Measurements from ENCODE around the gene PCDHGA1. TPM values are rescaled to one million over a fixed set of nuclear protein-coding genes. Genes with fewer than 3 reads are reported as not detected.

The PCDHGA1 gene
- polyA plus RNA-seq, 1 experiment = 2.2 TPM

- POLR2A ChIA-PET = no interaction called here
- CTCF ChIA-PET = interaction anchor here (0.6 to 4.7 kb wide), 6 partner anchors 9 to 131 kb away, joined by 3 to 28 read pairs (median 5); partner anchors contain the start of genes PCDHGA10 and PCDHGB7
- H3K4me3 ChIP-seq (ENCODE audit: low read depth, low read length) = no peak overlapping the region
- no peaks in the 10 kb centered on the region for H3K27me3 ChIP-seq (ENCODE audit: control insufficient read depth, insufficient read depth, low read length)
- H3K9me3 ChIP-seq (ENCODE audit: control insufficient read depth, insufficient read depth, low read length) = no peaks in the 10 kb centered on the region
- TF ChIP-seq CTCF (IDR thresholded peaks at IDR 0.05; ENCODE audit: low read depth, low read length) = no peak
- no peak overlapping the region for H3K27ac ChIP-seq (ENCODE audit: low read depth, low read length)
- DNase-seq (ENCODE audit: low read depth, low spot score) = no peak
Measured at GRCh38 chr5:141533897-141534296, 203.6 kb downstream of the PCDHGA1 start.

GRCh38 chr5:141534492-141535213 lies 204.3 kb downstream of the PCDHGA1 start:
- no peak overlapping the region for H3K27ac ChIP-seq (ENCODE audit: low read depth, low read length)
- CTCF ChIA-PET = interaction anchor here (0.6 to 4.7 kb wide), 4 partner anchors 9 to 130 kb away, joined by 6 to 28 read pairs (median 8); no protein-coding TSS in a partner anchor
- POLR2A ChIA-PET = no interaction called here
- no peaks in the 10 kb centered on the region for H3K9me3 ChIP-seq (ENCODE audit: control insufficient read depth, insufficient read depth, low read length)
- H3K27me3 ChIP-seq (ENCODE audit: control insufficient read depth, insufficient read depth, low read length) = no peaks in the 10 kb centered on the region
- H3K4me3 ChIP-seq (ENCODE audit: low read depth, low read length) = no peak overlapping the region
- DNase-seq (ENCODE audit: low read depth, low spot score) = no peak
- no peak for TF ChIP-seq CTCF (IDR thresholded peaks at IDR 0.05; ENCODE audit: low read depth, low read length)

- no peak for DNase-seq (ENCODE audit: low read depth, low spot score)
- peaks cover 9% of the 10 kb centered on the region for H3K9me3 ChIP-seq (ENCODE audit: control insufficient read depth, insufficient read depth, low read length)
- TF ChIP-seq CTCF (IDR thresholded peaks at IDR 0.05; ENCODE audit: low read depth, low read length) = no peak
- no peaks in the 10 kb centered on the region for H3K27me3 ChIP-seq (ENCODE audit: control insufficient read depth, insufficient read depth, low read length)
- H3K4me3 ChIP-seq (ENCODE audit: low read depth, low read length) = no peak overlapping the region
- ChIA-PET CTCF (interaction anchor here (1.4 to 2.2 kb wide), 2 partner anchors 15 to 21 kb away, joined by 8 to 10 read pairs; no protein-coding TSS in a partner anchor), POLR2A (no interaction called here)
- no peak overlapping the region for H3K27ac ChIP-seq (ENCODE audit: low read depth, low read length)
Measured at GRCh38 chr5:141543053-141543452, 212.7 kb downstream of the PCDHGA1 start.

DNA sequence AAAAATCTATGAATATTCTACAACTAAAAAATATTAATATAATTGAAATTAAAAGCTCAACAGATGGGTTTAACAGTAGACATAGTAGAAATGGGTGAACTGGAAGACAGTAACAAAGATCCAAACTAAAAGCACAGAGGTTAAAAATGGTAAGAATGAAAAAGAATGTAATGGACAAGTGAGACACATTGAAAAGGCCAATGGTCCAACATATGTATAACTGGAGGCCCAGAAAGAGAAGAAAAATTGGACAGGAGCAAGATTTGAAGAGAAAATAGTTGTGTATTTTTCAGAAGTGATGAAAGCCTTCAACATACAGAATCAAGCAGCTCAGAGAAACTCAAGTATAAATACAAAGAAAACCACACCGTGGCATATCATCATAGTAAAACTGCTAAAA lies 217.2 kb downstream of the PCDHGA1 start:
- Histone ChIP-seq H3K9me3 (ENCODE audit: control insufficient read depth, insufficient read depth, low read length) (peaks cover 13% of the 10 kb centered on the region), H3K4me3 (ENCODE audit: low read depth, low read length) (no peak overlapping the region), H3K27me3 (ENCODE audit: control insufficient read depth, insufficient read depth, low read length) (no peaks in the 10 kb centered on the region), H3K27ac (ENCODE audit: low read depth, low read length) (no peak overlapping the region)
- CTCF ChIA-PET = interaction anchor here (0.6 to 2.2 kb wide), 6 partner anchors 10 to 117 kb away, joined by 3 to 13 read pairs (median 4); partner anchors contain the start of gene PCDHGA12
- no peak for TF ChIP-seq CTCF (IDR thresholded peaks at IDR 0.05; ENCODE audit: low read depth, low read length)
- no peak for DNase-seq (ENCODE audit: low read depth, low spot score)
- POLR2A ChIA-PET = no interaction called here

- CTCF ChIA-PET = interaction anchor here (0.6 to 2.2 kb wide), 6 partner anchors 10 to 118 kb away, joined by 3 to 13 read pairs (median 4); partner anchors contain the start of gene PCDHGA12
Measured at GRCh38 chr5:141547921-141548320, 217.6 kb downstream of the PCDHGA1 start.

More at GRCh38 chr5:141547921-141548320, 217.6 kb downstream of the PCDHGA1 start:
- Histone ChIP-seq H3K27ac (ENCODE audit: low read depth, low read length) (no peak overlapping the region), H3K4me3 (ENCODE audit: low read depth, low read length) (no peak overlapping the region), H3K27me3 (ENCODE audit: control insufficient read depth, insufficient read depth, low read length) (no peaks in the 10 kb centered on the region), H3K9me3 (ENCODE audit: control insufficient read depth, insufficient read depth, low read length) (peaks cover 13% of the 10 kb centered on the region)
- no peak for DNase-seq (ENCODE audit: low read depth, low spot score)
- POLR2A ChIA-PET = no interaction called here
- no peak for TF ChIP-seq CTCF (IDR thresholded peaks at IDR 0.05; ENCODE audit: low read depth, low read length)

All from AG04450 (cell line).